CD4-positive, alpha-beta T cell treated with Interleukin-1 beta for 1 hour (primary cell): ENCODE data around the gene SGSM2.

ENCODE experiments used
- DNase-seq, 2 donors: peaks; one replicate each; pipeline ENCODE4 v3.0.0-alpha.2; 2020 to 2022

The SGSM2 gene

GRCh38 chr17:2337544-2338314 lies 428 bp downstream of the SGSM2 start:
- peak; percentile 57 to 68 for DNase-seq

DNA sequence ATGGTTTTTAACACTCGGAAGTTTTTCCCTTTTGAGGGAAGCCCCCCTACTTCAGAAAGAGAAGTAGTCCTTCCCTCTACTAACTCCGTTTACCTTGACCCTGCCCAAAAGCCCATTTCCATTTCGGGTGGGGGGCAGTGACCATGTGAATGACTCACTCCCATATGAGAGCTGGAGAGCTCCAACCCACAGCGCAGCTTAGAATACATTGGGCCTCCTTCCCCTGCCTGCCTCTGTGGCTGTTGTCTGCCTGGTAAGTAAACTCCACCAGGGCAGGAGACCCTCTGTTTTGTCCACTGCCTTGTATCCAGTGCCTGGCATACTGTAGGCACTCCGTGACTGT lies 985 bp downstream of the SGSM2 start:
- DNase-seq, result no peak

- no peak for DNase-seq
These were observed 6.1 kb downstream of the SGSM2 start for GRCh38 chr17:2343421-2343820.

DNA sequence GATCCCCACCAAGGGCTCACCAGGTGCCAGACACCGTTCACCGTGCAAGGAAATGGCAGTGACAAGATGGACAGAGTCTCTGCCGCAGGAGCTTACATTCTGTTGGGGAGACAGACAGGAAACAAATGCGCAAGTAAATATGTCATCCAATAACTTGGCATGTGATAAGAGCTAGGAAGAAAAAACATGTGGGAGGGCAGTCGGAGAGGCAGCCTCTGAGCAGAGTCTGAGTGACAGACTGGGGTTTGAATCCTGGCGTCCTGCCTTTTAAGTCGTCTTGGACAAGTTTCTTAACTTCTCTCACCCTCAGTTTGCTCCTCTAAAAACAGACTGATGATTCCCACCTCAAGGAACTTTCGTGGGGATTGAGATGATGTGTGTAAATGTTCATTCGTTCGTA lies 7.2 kb downstream of the SGSM2 start:
- DNase-seq, result no peak

DNA sequence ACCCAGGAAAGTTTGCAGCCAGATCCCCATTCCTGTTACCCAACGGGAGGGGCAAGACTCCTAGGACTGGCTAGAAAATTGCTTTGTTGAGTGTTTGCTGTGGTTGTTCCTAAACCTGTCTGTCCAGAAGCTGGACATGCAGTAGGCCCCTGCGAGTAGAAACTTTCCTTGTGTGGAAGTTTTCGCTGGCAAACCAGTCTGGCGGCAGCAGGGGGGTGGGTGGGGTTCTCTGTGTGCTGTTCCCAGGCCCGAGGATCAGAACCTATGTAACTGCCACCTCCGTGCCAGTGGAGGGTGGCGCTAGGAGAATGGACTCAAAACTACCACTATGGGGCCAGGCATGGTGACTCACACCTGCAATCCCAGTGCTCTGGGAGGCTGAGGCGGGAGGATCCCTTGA lies 9.2 kb downstream of the SGSM2 start:
- DNase-seq, result no peak

DNA sequence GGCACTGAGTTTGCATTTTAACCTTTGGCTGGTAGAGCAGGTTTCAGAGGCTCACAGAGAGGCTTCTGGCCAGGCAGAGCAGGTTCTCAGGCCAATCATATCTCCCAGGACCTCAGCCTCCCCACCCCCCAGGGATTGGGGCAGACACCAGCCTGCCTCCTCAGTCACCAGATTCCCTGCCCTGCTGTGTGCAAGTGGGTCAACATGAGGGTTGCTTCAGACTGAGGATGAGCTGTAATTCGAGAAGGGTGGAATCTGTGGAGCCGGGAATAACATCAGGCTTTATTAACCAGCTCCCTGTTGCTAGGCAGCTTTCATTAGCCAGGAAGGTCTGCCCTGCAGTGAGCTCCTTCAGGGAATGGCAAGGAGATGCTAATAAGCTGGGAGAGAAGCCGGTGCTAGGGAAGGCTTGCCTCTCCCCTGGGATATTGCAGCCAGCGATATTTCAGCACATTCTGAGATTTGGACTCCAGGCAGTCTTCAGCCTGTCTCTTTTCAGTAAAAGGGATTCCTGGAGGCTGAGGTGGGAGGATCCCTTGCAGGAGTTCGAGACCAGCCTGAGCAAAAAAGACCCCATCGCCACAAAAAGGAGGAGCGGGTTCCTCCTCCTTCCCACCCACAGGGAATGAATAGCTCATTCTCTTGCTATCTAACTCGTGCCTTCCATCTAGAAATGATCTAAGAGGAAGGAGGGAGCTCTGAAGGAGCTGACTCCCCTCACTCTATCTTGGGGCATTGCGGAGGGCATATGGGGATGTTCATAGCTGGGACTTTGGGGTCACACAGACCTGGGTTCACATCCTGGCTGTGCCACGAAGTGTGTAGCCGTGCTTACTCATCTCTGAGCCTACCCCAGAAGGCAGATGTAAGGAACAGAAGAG lies 10.7 kb downstream of the SGSM2 start:
- DNase-seq, result no peak

DNA sequence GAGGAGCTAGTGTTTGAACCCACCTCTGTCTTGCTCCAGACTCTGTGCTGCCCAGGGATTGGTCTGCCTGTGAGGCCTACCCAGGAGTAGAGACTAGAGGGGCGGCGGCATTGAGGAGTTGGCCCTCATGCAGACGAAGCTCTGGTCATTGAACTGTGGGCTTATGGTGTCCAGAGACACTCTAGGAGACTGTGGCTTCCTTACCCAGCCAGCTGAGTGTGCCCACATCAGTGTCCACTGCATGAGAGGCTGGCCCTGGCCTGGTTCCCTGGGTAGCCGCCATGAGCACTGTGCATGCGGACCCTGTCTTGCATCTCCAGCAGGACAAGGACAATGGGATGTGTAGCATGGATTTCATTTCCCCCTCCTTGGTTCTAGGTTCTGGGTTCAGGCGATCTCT lies 14.0 kb downstream of the SGSM2 start:
- DNase-seq, result no peak

DNA sequence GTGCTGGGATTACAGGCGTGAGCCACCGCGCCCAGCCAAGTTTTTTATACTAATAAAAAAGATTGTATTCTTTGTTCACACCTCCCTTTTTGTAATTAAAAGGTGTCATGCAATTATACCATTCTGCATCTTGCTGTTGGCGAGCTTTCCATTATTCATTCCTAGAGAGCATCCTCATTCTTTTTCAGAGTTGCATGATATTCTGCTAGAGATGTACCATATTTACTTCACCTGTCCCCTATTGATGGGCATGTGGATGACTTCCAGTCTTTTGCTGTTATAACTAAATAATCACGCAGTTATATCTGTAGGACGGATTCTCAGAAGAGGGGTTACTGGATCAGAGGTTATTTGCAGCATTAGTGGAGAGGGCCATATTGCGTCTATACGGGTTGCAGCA lies 17.0 kb downstream of the SGSM2 start:
- DNase-seq, result no peak

- no peak for DNase-seq
These were observed 19.9 kb downstream of the SGSM2 start for GRCh38 chr17:2357237-2357636.

- DNase-seq, result no peak
These were observed 20.7 kb downstream of the SGSM2 start for GRCh38 chr17:2357931-2358434.

- no peak for DNase-seq
These were observed 23.9 kb downstream of the SGSM2 start for GRCh38 chr17:2361010-2361760.

GRCh38 chr17:2362016-2362415 lies 24.7 kb downstream of the SGSM2 start:
- no peak for DNase-seq

- DNase-seq, result no peak
These were observed 25.1 kb downstream of the SGSM2 start for GRCh38 chr17:2362416-2362815.

GRCh38 chr17:2362881-2363280 lies 25.6 kb downstream of the SGSM2 start:
- DNase-seq, result no peak

GRCh38 chr17:2363318-2363717 lies 26.0 kb downstream of the SGSM2 start:
- DNase-seq, result no peak

DNA sequence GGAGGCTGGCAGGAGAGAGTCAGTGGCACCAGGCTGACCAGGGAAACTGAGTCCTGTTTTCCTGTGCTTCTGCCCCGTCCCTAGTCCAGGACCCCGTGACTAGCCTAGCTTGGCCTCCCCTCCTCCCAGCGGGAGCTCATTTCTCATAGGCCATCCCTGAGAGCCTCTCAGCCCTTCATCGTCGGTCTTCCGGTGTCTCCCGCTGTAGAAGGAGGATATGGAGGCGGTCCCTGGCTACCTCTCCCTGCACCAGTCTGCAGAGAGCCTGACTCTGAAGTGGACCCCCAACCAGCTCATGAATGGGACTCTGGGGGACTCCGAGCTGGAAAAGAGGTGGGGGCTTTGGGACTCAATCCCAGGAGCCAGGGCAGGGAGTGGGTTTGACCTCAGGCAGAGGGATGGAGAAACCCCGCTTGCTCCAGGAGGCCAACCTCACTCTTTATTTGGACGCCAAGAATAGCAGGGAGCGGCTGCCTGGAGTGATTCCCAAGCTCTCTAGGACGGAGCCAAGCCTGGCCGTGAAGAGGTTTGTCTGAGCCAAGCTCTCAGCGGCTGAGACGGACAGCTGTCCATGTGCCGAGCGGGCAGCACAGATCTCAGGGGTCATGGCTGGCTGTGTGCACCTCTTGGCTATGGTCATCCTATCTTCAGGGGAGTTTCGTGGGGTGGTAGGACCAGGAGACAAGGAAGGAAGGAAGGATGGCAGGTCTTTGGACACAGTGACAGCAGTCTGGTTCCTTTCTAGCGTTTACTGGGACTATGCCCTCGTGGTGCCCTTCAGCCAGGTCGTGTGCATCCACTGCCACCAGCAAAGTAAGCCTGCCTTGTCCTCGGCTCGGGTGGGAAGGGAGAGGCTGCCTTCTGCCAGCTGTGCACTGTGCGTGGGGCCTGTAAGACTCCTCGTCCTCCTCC lies 26.8 kb downstream of the SGSM2 start:
- DNase-seq, result no peak

DNA sequence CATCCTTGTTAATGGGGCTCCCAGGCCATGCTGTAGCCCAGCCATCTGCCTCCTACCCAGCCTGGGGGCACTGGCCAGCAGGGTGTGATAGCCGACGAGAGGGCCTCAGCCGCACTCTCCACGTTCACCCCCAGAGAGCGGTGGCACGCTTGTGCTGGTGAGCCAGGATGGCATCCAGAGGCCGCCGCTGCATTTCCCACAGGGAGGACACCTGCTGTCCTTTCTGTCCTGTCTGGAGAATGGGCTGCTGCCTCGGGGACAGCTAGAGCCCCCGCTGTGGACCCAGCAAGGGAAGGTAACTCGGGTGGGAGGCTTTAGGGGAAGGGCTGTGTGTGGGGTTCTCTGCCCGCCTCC lies 27.4 kb downstream of the SGSM2 start:
- no peak for DNase-seq

DNA sequence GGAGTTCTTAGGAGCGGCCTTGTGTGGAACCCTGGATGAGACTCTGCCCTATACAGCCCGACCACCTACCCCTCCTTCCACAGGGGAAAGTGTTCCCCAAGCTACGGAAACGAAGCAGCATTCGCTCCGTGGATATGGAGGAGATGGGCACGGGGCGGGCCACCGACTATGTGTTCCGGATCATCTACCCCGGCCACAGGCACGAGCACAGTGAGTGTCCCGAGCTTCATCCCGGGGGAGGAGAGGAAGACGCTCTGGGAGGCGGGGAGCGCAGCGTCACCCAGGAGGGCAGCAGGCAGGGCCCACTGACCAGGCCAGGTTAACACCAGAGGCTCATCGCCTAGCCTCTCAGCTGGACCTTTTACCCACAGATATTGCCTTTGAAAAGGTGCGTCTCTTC lies 27.8 kb downstream of the SGSM2 start:
- DNase-seq, result no peak

DNA sequence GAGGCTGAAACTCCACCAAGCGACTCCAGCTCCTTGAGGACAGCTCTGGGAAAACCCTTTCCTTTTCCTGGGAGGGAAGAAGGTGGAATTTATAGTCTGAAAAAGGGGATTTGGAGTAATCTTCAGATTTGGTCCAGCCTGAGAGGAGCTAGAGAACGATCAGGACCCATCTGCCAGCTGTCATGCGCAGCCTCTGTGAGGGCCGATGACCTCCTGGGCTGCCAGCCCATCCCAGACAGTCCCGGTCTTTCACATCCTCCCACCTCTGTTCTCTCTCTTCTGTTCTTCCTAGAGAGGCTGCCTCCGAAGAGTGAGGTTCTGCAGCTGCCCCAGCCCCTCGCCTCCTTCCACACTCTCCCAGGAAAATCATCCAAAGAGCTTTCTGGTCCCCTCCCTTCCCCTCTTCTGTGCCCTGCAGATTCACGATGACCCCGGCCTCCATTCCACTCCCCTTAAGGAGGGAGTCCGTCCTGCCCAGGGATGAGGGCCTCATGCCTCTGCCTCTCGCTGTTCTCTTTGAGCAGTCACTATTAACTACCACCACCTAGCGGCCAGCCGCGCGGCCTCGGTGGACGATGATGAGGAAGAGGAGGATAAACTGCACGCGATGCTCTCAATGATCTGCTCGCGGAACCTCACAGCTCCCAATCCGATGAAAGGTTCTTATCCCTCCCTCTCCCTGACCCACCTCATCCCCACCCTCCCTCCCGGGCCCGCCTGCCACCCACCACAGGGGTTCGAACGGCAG lies 29.6 kb downstream of the SGSM2 start:
- DNase-seq, result no peak

- no peak for DNase-seq
These were observed 31.1 kb downstream of the SGSM2 start for GRCh38 chr17:2368359-2368758.

GRCh38 chr17:2369039-2369438 lies 31.7 kb downstream of the SGSM2 start:
- no peak for DNase-seq
